Thyroid gland (tissue), 4 donors: ENCODE data around the gene TNFRSF21. TPM values are rescaled to one million over a fixed set of nuclear protein-coding genes. Genes with fewer than 3 reads are reported as not detected.

Experiments
- DNase-seq, 2 donors: peaks; one replicate each; pipeline ENCODE4 v3.0.0-alpha.2; 2019
- H3K27ac ChIP-seq, 3 donors: fragments of 200-600 bp; sonication (generic); 1 replicate in 2 of 3; 2 replicates in 1 of 3; pipeline ENCODE4 v1.5.1; 2016 to 2019; ENCODE audit warnings: mild to moderate bottlenecking in 1 of 3, moderate library complexity in 1 of 3
- H3K27me3 ChIP-seq: fragments of 200-600 bp; sonication (generic); one replicate; pipeline ENCODE4 v1.5.1; 2019
- H3K36me3 ChIP-seq, 2 donors: fragments of 200-600 bp; sonication (generic); one replicate each; pipeline ENCODE4 v1.5.1; 2016 to 2019
- H3K4me1 ChIP-seq, 2 donors: fragments of 200-600 bp; sonication (generic); one replicate each; pipeline ENCODE4 v1.5.1; 2017 to 2019
- H3K4me3 ChIP-seq, 3 donors: fragments of 200-600 bp; sonication (generic); replicated peaks in 1 of 3; 1 replicate in 2 of 3; 2 replicates in 1 of 3; pipeline ENCODE4 v1.5.1; 2016; ENCODE audit warnings: mild to moderate bottlenecking in 1 of 3
- H3K9me3 ChIP-seq: fragments of 200-600 bp; sonication (generic); one replicate; pipeline ENCODE4 v1.5.1; 2017
- CTCF ChIP-seq, 6 experiments: fragments of 200-600 bp in 3 of 6; fragments of 450-650 bp in 3 of 6; sonication (generic) in 3 of 6; IDR thresholded peaks; one replicate each; pipeline ENCODE4 v1.5.1; 2016 to 2019; ENCODE audit warnings: antibody characterized with exemption in 6 of 6, mild to moderate bottlenecking in 2 of 6, inconsistent platforms in 1 of 6, moderate library complexity in 1 of 6
- POLR2A ChIP-seq, 2 donors: fragments of 450-650 bp; IDR thresholded peaks; one replicate each; pipeline ENCODE4 v1.6.1; 2017; ENCODE audit warnings: antibody characterized with exemption in 2 of 2, mild to moderate bottlenecking in 2 of 2, moderate library complexity in 1 of 2
- WGBS, 2 donors: methylation state at CpG; one replicate each; pipeline ENCODE4 v1.1.5; 2017; 5-methylcytosine and 5-hydroxymethylcytosine counted together
- intact Hi-C: fragments of 100-400 bp; cut with DNase I; formaldehyde crosslinking; loops from one replicate; pipeline ENCODE4 v1.15.1; 2023
- total RNA-seq, 4 donors: library from RNA; depleted of rRNA; stranded (reverse); fragments of >200 nt; gene quantifications; one replicate each; pipeline ENCODE4 v1.2.3, GENCODE V29; 2016

The TNFRSF21 gene
- total RNA-seq, 4 donors from 2014 or later = 5.7 to 13.6 (median 7.0) TPM

GRCh38 chr6:47348316-47348863, 38.7 kb upstream of the TNFRSF21 start:
- H3K4me3 ChIP-seq = no peak overlapping the region
- intact Hi-C loops = no loop called here
- H3K27me3 ChIP-seq = no peaks in the 10 kb centered on the region
- H3K27ac ChIP-seq = no peak overlapping the region
- H3K9me3 ChIP-seq = no peaks in the 10 kb centered on the region
- DNase-seq = no peak
- no peaks in the 10 kb centered on the region for H3K4me1 ChIP-seq
- H3K36me3 ChIP-seq = no peaks in the 10 kb centered on the region
- WGBS, 2 donors = 86 to 88% methylated on average over 5 of the region's 5 CpGs
- TF ChIP-seq POLR2A (IDR thresholded peaks at IDR 0.05) (no peak), CTCF (IDR thresholded peaks at IDR 0.05) (no peak)

- no peaks in the 10 kb centered on the region for H3K36me3 ChIP-seq
- no peaks in the 10 kb centered on the region for H3K4me1 ChIP-seq
- H3K27ac ChIP-seq = no peak overlapping the region
- no peak overlapping the region for H3K4me3 ChIP-seq
- intact Hi-C loops = no loop called here
- no peak for TF ChIP-seq POLR2A (IDR thresholded peaks at IDR 0.05)
- H3K9me3 ChIP-seq = no peaks in the 10 kb centered on the region
- 90 to 93% methylated on average over 4 of the region's 4 CpGs for WGBS, 2 donors
- no peak for DNase-seq
- H3K27me3 ChIP-seq = no peaks in the 10 kb centered on the region
These were observed 36.1 kb upstream of the TNFRSF21 start for GRCh38 chr6:47345761-47346160.

- TF ChIP-seq CTCF (IDR thresholded peaks at IDR 0.05) (no peak), POLR2A (IDR thresholded peaks at IDR 0.05) (no peak)
- Histone ChIP-seq H3K27me3 (no peaks in the 10 kb centered on the region), H3K4me1 (no peaks in the 10 kb centered on the region), H3K27ac (no peak overlapping the region), H3K36me3 (no peaks in the 10 kb centered on the region), H3K9me3 (no peaks in the 10 kb centered on the region), H3K4me3 (no peak overlapping the region)
- DNase-seq = peak; percentile 2 to 8
- intact Hi-C loops = no loop called here
- WGBS, 2 donors = 25 to 30% methylated on average over 1 of the region's 1 CpG
These were observed 34.3 kb upstream of the TNFRSF21 start for GRCh38 chr6:47344022-47344421.

- intact Hi-C loops = no loop called here
- no peak for TF ChIP-seq CTCF (IDR thresholded peaks at IDR 0.05)
- TF ChIP-seq POLR2A (IDR thresholded peaks at IDR 0.05) = no peak
- H3K4me1 ChIP-seq = no peaks in the 10 kb centered on the region
- H3K27ac ChIP-seq = no peak overlapping the region
- H3K27me3 ChIP-seq = no peaks in the 10 kb centered on the region
- 80 to 91% methylated on average over 4 of the region's 4 CpGs for WGBS, 2 donors
- H3K36me3 ChIP-seq = no peaks in the 10 kb centered on the region
- DNase-seq = no peak
- H3K9me3 ChIP-seq = no peaks in the 10 kb centered on the region
- no peak overlapping the region for H3K4me3 ChIP-seq
These were observed 33.9 kb upstream of the TNFRSF21 start for GRCh38 chr6:47343600-47343999.

GRCh38 chr6:47342824-47343223, 33.1 kb upstream of the TNFRSF21 start:
- no peak for DNase-seq
- no peak overlapping the region for H3K4me3 ChIP-seq
- H3K4me1 ChIP-seq = no peaks in the 10 kb centered on the region
- H3K9me3 ChIP-seq = no peaks in the 10 kb centered on the region
- intact Hi-C loops = no loop called here
- no peak for TF ChIP-seq POLR2A (IDR thresholded peaks at IDR 0.05)
- TF ChIP-seq CTCF (IDR thresholded peaks at IDR 0.05) = no peak
- H3K27ac ChIP-seq = no peak overlapping the region
- no peaks in the 10 kb centered on the region for H3K36me3 ChIP-seq
- H3K27me3 ChIP-seq = no peaks in the 10 kb centered on the region
- WGBS, 2 donors = 75 to 76% methylated on average over 8 of the region's 8 CpGs

- Histone ChIP-seq H3K4me3 (no peak overlapping the region), H3K9me3 (no peaks in the 10 kb centered on the region), H3K36me3 (no peaks in the 10 kb centered on the region), H3K27ac (no peak overlapping the region), H3K27me3 (no peaks in the 10 kb centered on the region), H3K4me1 (no peaks in the 10 kb centered on the region)
- TF ChIP-seq POLR2A (IDR thresholded peaks at IDR 0.05) = no peak
- no peak for TF ChIP-seq CTCF (IDR thresholded peaks at IDR 0.05)
- 94% methylated on average over 2 of the region's 2 CpGs for WGBS, 2 donors
- intact Hi-C loops = no loop called here
- DNase-seq = no peak
These were observed 27.8 kb upstream of the TNFRSF21 start for GRCh38 chr6:47337519-47337918.
